Endothelial cell of umbilical vein (primary cell): ENCODE data around the gene OSTC.

Experiments
- CTCF ChIP-seq, 2 donors: IDR thresholded peaks; 1 replicate in 1 of 2; 2 replicates in 1 of 2; pipeline ENCODE4 v1.5.1; 2011; ENCODE audit warnings: low read length in 2 of 2, mild to moderate bottlenecking in 2 of 2, moderate library complexity in 2 of 2, control low read depth in 1 of 2, inconsistent platforms in 1 of 2, low read depth in 1 of 2; ENCODE audit not compliant: insufficient read depth in 1 of 2; ENCODE audit errors: extremely low read depth in 1 of 2
- EZH2 ChIP-seq: IDR thresholded peaks from 2 replicates; pipeline ENCODE4 v1.6.1; 2012; ENCODE audit warnings: borderline replicate concordance, low read depth, mild to moderate bottlenecking, moderate library complexity, low read length, inconsistent platforms; ENCODE audit not compliant: severe bottlenecking
- FOS ChIP-seq: IDR thresholded peaks from 2 replicates; pipeline ENCODE4 v1.6.1; 2011; ENCODE audit warnings: mild to moderate bottlenecking, low read length, moderate library complexity, borderline replicate concordance; ENCODE audit not compliant: insufficient read depth
- GATA2 ChIP-seq: IDR thresholded peaks from 2 replicates; pipeline ENCODE4 v1.7.0; 2011; ENCODE audit warnings: low read depth, mild to moderate bottlenecking, moderate library complexity, mixed read lengths, low read length; ENCODE audit not compliant: insufficient read length, insufficient read depth
- JUN ChIP-seq: IDR thresholded peaks from 2 replicates; pipeline ENCODE4 v1.6.1; 2011; ENCODE audit warnings: borderline replicate concordance, low read depth; ENCODE audit not compliant: insufficient read length, insufficient read depth
- POLR2A ChIP-seq: IDR thresholded peaks from 2 replicates; pipeline ENCODE4 v1.6.1; 2012; ENCODE audit warnings: low read depth, mild to moderate bottlenecking, control low read depth, low read length
- POLR2AphosphoS5 ChIP-seq: IDR thresholded peaks from 2 replicates; pipeline ENCODE4 v1.6.1; 2012; ENCODE audit warnings: low read depth, mild to moderate bottlenecking, control low read depth, low read length, moderate library complexity; ENCODE audit not compliant: insufficient read depth

- no peak for TF ChIP-seq POLR2AphosphoS5
- TF ChIP-seq CTCF (IDR thresholded peaks at IDR 0.05; ENCODE audit: extremely low read depth in 1 of 2, insufficient read depth in 1 of 2, low read depth in 1 of 2, low read length in 2 of 2), result no peak
- TF ChIP-seq EZH2, result no peak
- TF ChIP-seq JUN, result no peak
- TF ChIP-seq POLR2A, result no peak
- no peak for TF ChIP-seq GATA2
- no peak for TF ChIP-seq FOS
Measured at GRCh38 chr4:108703966-108704365, 53.6 kb downstream of the OSTC start.
